GM19328 (cell line): ENCODE results near the gene MYH11.
"Not testable (repeated sequence)": the region's sequence is repeated elsewhere in the genome, so short reads cannot be mapped to it uniquely, and the experiment has no call there.

ENCODE experiments used
- ATAC-seq: cut with Tn5 transposase; IDR thresholded peaks from one replicate; pipeline ENCODE4 v1.9.1; 2021; ENCODE audit warnings: mild to moderate bottlenecking, moderate library complexity; ENCODE audit not compliant: unreplicated experiment

The MYH11 gene

DNA sequence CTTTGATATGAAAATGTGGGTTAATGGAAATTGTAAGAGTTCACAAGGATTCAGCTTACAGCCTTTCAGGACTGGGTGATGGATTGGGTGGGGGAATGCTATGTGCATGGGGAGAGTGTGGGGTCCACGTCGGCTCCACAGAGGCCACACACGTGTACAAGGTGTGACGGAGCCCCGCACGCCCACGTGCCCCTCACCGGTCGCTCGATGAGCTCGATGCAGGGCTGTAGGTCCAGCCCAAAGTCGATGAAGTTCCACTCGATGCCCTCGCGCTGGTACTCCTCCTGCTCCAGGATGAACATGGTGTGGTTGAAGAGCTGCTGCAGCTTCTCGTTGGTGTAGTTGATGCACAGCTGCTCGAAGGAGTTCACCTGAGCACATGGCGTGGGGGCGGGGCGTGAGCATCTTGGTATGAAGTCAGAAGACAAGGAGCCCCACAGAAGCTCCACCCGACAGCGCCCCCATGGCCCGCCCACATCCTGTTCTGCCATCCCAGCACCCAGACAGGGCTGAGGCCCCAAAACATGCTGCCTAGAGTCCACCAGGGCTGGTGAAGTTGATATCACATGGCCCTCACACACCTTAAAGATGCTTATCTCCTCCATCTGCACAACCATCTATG, 99.1 kb downstream of the MYH11 start:
- no peak for ATAC-seq

DNA sequence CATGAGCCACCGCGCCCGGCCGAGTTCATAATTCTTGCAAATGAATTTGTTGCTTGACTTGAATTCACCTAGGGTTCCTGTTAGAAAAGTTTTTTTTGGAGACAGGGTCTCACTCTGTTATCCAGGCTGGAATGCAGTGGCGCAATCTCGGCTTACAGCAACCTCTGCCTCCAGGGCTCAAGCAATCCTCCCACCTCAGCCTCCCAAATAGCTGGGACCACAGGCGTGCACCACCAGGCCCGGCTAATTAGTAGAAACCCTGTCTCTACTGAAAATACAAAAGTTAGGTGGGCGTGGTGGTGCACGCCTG, 99.8 kb downstream of the MYH11 start:
- ATAC-seq, result no peak

DNA sequence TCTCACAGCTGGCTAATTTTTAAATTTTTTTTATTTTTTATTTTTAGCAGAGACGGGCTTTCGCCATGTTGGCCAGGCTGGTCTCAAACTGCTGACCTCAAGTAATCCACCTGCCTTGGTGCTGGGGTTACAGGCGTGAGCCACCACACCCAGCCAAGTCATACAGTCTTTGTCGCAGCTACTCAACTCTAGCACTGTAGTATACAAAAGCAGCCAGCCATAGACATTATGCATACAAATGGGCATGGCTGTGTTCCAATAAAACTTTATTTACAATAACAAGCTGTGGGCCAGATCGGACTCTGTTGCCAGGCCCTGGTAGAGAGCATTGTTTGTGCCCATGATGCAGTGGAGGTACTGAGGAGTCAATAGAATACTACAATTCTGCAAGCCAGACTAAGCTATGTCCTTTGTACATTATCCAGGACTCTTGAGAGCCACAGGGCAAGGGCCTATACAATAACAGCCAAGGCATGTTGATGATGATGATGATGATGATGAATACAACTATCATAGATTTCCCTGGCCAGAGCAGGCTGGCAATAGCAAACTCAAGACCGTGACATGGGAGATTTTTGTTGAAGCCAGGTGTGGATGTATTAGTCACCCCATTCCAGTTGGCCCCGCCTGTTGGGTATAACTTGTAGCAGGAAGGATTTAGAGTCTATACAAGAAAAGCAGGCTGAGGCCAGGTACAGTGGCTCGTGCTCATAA, 101.8 kb downstream of the MYH11 start:
- ATAC-seq, result no peak

DNA sequence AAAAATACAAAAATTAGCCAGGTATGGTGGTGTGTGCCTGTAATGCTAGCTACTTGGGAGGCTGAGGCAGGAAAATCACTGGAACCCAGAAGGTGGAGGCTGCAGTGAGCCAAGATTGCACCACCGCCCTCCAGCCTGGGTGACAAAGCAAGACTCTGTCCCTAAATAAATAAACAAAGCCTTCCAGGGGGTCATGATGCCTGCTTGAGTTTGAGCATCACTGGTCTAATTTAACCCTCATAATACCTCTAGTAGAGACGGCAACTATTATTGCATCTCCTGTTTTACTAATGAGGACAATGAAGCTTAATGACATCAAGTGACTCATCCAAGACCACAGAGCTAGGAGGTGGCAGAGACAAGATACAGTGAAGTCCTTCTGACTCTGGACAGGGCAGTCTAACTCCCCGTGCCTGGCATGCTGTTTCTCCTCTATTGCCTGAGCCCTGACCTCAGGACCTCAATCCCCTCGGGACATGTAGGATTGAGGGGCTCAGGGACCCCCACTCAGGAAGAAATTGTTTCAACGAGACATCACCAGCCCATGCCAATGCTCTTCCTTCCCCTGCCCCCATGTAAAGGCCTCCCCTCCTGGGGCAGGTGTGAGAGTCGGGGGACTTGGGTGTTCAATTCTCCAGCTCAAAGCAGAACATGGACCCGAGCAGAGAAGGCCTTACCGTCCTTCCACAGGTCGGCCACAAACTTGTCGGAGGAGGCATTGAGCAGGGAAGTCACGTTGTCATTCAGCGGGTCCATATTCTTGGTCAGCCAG, 103.9 kb downstream of the MYH11 start:
- no peak for ATAC-seq

DNA sequence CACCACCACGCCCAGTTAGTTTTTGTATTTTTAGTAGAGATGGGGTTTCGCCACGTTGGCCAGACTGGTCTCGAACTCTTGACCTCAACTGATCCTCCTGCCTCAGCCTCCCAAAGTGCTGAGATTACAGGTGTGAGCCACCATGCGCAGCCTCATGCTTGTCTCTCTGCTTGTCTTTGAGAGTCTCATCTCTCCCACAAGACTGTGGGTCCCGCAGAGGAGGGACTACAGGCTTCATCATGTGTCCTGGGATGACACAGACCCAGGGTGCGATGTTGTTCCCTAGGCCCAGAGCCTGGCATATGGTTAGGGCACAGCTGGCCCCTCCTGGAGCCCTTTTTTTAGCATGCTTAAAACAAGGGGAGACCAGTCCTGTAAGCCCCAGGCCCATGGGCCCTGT, 104.9 kb downstream of the MYH11 start:
- ATAC-seq, result no peak

DNA sequence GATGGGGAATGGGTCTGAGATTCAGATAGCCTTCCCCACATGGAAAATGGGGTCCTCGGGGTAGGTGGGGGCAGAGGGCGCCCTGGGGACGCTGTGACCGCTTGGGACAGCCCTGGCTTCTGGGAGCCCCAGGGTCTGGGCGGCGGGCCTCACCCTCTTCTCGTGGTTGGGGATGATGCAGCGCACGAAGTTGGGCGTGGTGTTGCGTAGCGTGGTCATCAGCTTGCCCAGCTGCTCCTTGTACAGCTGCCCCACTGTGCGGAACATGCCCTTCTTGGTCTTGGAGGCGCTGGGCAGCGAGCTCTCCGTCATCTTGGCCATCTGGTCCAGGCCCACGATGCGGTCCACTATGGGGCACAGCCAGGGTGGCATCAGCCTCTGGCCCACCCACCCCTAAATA, 106.8 kb downstream of the MYH11 start:
- ATAC-seq, result no peak

DNA sequence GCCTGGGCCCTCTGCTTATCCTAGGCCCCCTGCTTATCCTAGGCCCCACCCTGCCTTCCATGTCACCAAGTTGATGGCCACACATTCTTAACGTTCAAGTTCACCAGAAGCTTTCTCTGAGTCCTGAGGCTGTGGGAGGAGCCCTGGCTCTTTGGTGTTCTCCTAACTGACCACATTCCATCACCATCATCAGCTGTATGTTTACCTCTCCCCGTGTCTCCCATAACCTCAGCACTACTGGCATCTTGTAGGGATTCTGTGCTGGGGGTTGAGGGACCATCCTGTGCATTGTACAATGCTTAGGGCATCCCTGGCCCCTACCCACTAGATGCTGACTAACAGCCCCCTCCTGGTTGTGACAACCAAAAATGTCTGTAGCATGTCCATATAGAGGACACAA, 107.5 kb downstream of the MYH11 start:
- ATAC-seq, result no peak

DNA sequence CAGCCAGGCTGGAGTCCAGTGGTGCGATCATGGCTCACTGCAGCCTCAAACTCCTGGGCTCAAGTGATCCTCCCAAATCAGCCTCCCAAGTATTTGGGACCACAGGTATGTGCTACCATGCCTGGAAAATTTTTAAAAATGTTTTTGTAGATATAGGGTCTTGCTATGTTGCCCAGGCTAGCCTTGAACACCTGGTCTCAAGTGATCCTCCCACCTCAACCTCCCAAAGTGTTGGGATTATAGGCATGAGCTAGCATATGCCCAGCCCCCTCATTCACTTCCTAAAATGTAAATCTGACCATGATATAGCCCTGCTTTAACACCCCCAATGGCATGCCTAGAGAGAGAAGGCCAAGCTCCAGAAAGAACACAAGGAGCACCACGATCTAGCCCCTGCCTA, 108.2 kb downstream of the MYH11 start:
- ATAC-seq, result no peak

DNA sequence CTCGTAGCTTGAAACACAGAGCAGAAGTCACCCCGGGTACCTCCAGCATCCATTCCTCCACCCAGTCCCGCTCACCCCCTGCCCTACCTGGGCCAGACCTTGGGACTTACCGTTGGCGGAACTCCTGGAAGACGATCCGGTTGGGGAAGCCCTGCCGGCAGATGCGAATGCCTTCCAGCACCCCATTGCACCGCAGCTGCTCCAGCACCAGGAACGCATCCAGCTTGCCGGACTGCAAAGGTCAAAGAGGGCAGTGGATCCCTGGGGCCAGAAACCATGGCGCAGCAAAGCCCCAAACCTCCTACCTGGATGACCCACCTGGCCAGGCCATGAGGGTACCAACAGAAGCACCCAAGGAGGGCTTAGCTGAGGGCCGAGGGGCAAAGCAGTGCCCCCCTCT, 108.9 kb downstream of the MYH11 start:
- no peak for ATAC-seq

DNA sequence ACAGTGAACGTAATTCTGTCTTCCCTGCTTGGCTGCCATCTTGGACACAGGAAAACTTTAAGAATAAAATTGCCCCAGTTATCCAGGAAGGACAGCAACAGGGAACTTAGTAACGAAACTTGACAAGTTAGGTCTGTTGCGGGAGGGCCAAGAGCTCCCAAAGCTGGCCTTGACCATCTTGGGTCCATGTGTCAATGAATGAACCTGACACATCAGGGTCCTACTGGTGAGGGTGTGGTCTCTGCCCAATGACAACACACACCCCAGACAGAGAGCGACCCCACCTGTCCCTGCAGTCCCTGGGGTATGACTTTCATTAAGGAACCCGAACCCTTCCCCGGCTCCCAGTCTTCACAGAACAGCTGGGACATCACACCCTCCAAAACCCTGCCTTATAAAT, 110.5 kb downstream of the MYH11 start:
- ATAC-seq, result no peak

DNA sequence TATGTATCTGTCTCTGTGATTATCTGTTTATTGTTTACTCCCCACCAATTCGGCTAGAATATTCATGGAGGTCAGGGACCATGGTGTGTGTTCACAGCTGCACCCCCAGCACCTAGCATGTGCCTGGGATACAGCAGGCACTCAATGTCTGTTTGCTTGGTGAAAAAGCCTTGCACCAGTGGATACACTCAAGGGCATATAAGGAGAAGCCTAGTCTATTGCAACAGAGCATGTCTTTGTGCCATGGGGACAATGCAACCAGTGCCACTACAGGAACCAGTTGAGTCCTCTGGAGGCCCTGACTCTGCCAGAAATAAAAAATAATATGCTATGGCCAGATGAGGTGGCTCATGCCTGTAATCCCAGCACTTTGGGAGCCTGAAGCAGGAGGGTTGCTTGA, 113.2 kb downstream of the MYH11 start:
- ATAC-seq, result no peak

DNA sequence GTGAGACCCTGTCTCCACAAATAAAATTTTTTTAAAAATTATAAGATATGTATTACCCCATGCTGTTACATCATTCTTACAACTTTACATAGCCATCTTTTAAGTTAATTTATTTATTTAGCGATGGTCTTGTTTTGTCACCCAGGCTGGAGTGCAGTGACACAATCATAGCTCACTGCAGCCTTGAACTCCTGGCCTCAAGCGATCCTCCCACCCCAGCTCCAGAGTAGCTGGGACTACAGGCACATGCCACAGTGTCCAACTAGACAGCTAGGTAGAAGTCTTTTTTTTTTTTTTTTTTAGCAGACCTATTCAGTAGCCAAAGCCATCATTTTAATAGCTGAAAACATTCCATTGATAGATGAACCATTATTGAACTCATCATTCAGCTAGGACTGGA, 114.1 kb downstream of the MYH11 start:
- ATAC-seq, result no peak

DNA sequence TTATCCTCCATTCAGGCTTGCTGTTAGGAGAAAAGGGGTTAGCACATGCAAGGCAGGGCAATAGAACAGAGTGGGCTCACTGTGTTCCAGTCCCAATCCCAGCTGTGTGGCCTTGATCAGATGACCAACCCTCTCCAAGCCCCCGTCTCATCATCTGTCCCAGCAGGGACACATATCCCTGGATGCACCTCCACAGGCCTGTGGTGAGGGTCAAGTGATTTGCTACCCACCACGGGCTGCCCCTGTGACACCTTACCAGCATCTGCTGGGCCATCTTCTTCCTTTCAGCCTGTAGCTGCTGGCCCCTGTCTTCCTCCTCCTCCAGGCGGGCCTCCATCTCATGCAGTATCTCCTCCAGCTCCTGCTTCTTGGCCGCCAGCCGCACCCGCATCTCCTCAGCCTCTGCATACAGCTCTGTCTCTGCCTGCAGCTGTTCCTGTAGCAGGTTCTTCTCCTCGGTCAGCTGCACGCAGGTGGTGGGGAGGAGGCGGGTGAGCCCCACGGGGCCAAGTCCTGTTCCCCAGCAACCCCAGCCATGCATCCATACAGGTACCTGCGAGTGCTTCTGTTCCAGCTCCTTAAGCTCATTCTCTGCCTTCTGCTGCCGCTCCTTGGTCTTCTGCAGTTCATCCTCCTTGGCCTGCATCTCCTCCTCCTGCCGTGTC, 115.5 kb downstream of the MYH11 start:
- ATAC-seq, result no peak

DNA sequence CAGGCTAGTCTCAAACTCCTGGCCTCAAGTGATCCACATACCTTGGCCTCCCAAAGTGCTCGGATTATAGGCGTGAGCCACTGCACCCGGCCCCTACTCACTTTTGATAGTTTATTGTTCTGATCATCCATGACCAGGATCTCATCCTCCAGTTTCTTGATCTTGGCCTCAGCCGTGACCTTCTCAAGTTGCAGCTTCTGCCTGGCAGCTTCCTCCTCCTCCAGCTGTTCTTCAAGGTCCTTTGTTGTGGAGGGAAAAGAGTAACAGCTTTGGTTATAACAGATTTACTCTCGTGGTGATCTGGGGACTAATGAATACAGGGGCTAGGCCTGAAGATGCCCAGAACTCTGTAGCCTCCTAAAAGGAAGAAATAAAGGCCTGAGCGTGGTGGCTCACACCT, 116.9 kb downstream of the MYH11 start:
- no peak for ATAC-seq

DNA sequence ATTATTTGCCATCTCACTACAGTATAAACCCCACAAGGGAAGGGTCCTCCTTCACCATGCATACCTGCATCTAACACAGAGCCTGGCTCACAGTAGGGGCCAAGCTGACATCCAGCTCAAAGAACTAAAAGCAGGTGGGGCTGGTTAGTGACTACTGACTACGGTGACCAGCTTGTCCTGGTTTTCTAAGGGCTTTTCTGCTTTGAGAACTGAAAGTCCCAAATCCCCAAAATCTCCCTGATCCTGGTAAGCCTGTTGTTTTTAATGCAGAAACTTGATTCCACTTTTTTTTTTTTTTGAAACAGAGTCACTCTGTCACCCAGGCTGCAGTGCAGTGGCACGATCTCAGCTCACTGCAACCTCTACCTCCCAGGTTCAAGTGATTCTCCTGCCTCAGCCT, 117.4 kb downstream of the MYH11 start:
- ATAC-seq, result no peak

DNA sequence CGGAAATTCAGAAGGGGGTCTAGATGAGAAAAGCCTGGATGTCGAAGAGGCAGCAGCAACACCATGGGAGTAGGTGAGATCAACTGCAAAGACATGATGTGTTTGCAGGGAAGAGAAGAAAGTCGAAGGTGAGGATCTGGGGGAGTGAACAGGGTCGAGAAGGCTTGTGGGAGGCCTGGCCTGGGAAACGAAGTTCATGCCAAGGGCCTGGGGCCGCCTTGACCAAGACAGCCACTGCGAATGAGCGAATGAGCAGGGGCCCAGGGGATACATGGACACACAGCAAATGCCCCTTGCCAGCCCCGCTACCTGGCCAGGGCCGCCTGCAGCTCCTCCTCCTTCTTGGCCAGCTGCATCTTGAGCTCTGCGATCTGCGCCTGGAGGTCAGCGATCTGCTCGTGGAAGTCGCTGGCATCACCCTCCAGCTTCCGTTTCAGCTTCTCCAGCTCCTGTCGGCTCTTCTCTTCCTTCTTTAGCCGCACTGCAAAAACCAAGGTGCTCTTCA, 119.6 kb downstream of the MYH11 start:
- ATAC-seq, result no peak

DNA sequence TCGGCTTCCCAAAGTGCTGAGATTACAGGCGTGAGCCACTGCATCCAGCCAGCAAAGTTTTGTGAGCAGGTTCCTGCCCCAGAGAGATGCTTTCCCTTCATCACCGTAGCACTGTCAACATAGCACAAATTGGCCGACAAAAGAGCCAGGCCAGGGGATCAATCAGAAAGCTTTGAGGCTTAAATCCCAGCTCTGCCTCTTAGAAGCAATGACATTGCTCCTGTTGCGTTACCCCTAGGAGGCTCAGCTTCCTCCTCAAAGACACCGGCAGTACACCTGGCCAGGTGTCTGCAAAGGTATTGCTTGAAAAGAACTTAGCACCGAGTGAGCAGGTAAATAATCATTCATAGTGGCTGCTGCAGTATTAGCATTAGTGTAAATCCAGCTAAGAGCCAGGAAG, 120.3 kb downstream of the MYH11 start:
- no peak for ATAC-seq

DNA sequence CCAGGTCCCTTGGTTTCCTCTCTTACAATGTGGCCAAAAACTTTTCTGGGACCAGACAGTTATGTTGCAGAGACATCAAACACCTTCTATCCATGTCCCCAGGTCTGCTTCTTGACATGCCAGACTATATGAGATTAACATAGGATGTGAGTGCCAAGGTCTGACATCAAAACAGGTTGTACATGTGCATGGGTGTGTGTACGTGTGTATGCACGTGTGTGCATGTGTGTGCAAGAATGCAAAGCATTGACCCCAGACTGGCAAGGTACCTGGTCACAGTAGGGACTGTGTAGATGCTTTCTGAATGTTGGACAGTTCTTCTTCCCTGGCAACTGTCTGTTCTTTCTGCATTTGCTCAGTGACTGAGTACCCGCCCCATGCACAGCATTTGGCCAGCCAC, 121.2 kb downstream of the MYH11 start:
- no peak for ATAC-seq

DNA sequence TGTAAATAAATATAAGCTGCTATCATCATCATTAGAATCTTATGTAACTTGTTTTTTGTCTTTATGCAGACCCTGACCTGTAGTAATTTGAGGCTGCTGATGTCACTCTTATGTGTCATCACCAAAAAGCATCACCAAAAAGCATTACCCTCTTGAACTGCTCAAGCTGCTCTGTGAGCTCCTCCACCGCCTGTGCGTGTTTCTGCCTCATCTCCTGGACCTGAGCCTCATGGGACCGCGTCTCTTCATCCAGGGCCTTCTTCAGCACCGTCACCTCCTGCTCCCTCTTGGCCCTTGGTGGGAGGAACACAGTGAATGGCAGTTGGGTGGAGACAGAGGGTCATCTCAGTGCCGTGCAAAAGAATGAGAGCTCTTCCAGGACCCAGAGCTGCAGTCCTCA, 124.4 kb downstream of the MYH11 start:
- ATAC-seq, result no peak

DNA sequence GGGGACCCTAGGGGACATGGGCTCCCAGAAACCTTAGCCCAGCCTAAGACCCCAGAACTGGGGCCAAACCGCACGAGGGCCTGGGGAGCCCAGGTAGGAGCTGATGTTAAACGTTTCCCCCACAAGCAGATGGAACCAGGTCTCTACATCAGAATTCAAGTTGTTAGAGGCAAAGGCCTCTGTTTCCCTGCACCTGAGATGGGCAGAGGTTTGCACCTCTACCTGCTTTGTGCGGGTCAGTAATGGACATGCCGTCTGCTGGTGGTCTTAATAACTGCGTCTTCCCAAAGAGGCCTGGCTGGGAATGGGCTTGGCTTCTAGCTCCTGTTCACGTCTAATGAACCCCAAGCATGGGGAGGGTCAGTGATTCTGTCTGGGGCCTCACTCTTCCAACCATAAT, 127.7 kb downstream of the MYH11 start:
- no peak for ATAC-seq

DNA sequence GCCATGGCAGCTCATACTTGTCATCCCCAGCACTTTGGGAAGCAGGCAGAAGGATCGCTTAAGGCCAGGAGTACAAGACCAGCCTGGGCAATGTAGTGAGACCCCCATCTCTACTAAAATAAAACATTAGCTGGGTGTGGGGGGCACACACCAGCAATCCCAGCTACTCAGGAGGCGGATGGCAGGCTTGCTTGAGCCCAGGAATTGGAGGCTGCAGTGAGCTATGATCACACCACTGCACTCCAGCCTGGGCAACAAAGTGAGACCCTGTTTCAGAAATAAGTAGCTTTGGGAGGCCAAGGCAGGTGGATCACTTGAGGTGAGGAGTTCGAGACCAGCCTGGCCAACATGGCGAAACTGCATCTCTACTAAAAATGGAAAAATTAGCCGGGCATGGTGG, 129.1 kb downstream of the MYH11 start:
- not testable (repeated sequence) for ATAC-seq

DNA sequence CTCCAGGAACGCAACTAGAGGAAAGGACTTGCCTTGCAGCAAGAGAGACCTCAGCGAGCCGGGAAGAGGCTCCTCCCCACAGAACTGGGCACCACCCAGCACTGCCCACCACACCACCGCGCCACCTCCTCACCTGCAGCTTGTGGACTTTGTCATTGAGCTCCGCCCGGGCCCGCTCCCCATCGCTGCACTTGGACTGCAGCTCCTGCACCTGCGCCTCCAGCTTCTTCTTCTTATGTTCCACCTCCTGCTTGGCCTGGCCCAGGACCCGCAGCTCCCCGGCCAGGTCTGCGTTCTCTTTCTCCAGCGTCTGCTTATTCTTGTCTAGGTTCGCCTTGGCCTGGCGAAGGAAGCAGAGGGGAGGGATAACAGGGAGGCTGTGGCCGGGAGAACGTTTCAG, 130.1 kb downstream of the MYH11 start:
- no peak for ATAC-seq
